IPS-18c (cell line): ENCODE results near the gene SVIL.
"Not testable (repeated sequence)": the region's sequence is repeated elsewhere in the genome, so short reads cannot be mapped to it uniquely, and the experiment has no call there.

Experiments used
- H3K4me3 ChIP-seq: 2 replicates; pipeline ENCODE4 v1.7.0; 2013; ENCODE audit warnings: low read depth, mild to moderate bottlenecking, low read length, moderate library complexity; ENCODE audit not compliant: insufficient read depth
- H3K9me3 ChIP-seq: one replicate; pipeline ENCODE4 v1.6.1; 2013; ENCODE audit warnings: mild to moderate bottlenecking, low read length, moderate library complexity; ENCODE audit not compliant: control insufficient read depth, insufficient read depth

The SVIL gene

DNA sequence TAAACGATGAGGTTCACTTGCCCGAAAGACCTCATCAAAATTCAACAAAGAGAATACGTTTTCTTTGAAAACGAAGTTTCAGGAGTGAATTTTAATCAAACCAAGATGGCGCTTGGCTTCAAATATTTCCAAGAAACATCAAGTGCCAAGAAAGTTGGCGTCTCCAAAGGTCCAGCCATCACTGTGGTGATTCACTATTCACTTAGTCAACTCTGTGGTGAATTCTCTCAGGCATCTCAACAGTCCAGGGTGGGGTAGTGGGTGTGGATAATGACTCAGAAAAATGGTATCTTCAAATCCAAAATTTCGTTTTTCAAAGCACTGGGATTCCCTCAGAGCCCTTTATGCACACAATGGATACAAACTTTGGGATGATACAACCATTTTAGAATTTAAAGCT is 133.1 kb downstream of the SVIL start:
- no peak overlapping the region for H3K4me3 ChIP-seq
- no peaks in the 10 kb centered on the region for H3K9me3 ChIP-seq

DNA sequence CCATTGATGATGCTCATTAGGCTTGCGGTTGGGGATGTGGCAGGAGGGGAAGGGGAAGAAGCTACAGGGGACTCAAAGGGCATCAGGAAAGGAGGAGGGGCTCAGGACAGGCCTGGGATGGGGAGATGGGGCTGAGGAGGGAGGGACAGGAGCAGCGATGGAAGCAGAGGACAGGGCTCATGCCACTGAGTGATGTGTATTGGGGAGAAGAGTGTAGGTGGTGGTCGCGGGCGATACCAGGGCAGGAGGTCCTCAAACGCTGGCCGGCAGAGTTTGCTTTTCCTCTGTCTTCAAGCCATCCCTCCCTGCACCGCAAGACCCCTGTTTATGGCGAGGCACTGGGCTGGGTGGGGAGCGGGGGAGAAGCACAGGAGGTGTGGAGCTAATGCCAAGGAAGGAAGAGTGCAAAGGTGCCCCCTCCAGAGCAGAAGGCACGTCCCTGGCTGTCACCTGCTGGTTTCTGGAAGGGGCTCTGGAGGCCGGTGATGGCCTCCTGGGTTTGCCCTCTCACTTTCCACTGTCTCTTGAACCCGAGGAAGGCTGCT is 134.7 kb downstream of the SVIL start:
- Histone ChIP-seq H3K9me3 (no peaks in the 10 kb centered on the region), H3K4me3 (no peak overlapping the region)

DNA sequence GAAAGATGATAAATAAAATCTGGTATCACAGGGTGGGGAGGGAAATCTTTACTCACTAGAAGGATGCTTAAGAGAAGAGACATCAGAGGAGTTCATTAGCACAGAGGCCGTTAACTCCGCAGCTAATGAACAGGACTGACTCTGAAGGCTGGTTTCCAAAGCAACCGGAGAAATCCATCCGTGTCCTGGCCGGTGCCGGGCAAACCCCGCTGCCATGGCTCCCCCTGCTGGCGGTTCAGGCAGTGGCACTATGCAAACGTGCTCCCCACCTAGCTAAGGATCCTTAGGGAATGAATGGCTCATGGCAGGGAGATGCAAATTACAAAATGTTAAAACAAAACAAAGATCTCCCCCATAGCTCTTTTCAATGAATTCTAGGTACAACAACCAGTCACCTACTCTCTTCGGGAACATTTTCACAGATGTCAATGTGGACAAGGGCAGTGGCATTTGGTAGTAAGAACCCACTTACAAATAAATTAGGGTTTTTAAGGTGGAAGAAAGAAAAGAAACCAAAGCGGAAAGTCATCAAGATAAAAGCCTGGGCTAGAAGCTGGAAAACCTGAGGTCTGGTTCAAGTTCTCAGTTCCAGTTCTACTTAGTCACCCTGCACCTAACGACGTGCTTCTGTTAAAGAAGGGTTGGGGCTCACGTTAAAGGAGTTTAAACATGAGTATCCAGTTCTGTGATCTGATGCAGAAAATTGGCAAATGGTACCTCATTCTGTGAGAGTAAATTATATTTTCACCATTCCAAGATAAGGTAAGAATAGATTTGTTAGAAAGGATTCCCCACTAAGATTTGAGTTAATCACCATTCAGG is 138.2 kb downstream of the SVIL start:
- H3K9me3 ChIP-seq = no peaks in the 10 kb centered on the region

DNA sequence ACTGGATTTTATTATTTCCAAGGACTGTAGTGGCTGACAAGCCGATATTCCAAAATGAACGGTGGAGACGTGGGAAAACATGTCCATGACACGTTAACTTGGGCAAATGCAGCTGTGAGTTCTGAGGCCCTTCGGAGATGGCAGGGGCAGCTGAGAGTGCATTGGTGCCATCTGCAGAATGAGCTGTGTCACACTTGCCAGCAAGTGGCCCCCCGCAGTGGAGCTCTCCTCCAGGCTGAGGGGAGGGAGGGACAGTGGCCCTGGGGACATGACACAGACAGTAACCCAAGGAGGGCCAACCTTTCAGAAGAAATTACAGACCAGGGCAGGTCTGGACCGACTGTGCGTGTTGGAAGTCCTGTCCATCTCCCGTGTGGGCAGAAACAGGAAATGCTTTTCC is 139.4 kb downstream of the SVIL start:
- H3K9me3 ChIP-seq = no peaks in the 10 kb centered on the region
- H3K4me3 ChIP-seq = no peak overlapping the region

More for the DNA sequence above, 138.2 kb downstream of the SVIL start:
- H3K4me3 ChIP-seq = no peak overlapping the region

DNA sequence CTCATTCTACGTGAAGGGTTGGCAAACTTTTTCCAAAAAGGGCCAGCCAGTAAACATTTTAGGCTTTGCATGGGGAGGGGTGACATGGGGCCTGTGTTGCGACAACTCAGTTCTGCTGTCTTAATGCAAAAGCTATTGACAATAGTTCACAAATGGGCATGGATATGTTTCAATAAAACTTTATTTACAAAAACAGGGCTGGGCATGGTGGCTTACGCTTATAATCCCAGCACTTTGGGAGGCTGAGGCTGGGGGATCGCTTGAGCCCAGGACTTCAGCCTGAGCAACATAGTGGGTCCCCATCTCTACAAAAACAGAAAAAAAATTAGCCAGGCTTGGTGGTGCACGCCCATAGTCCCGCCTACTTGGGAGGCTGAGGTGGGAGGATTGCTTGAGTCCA is 141.1 kb downstream of the SVIL start:
- no peaks in the 10 kb centered on the region for H3K9me3 ChIP-seq
- H3K4me3 ChIP-seq = no peak overlapping the region

DNA sequence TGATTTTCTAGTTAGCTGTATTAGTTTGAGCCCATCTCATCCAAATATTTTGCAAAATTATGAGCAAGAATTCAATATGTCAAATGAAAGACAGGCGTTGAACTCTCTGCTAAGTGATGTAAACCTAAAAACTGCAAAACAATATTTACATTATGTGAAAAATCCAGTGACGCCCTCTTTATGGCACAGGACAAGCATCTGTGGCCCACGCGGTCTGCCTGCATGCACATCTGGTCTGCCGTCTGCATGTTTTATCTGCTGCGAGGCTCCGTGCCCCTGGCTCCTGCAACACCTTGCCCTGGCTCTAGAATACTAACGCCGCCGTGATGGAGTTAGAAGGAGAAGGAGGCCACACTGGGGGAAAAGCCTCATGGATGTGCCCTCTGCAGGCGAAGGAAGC is 142.0 kb downstream of the SVIL start:
- Histone ChIP-seq H3K4me3 (no peak overlapping the region), H3K9me3 (no peaks in the 10 kb centered on the region)

DNA sequence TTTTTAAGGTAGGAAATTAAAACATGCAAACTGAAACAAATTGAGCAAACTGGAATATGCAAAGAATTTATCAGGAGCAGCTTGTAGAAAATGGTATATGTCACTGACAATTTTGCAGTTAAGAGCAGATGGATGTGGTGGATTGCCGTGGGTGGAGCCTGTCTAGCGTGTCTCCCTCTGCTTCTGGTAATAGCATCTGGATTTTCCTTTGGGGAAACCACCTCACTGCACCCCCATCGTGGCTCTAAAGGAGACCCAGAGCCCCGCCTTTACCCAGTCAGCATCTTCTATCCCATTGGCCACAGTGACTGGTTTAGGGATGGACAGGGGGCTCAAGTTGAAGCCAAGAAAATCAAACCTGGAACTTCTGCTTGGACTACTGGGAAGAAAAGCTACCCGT is 142.9 kb downstream of the SVIL start:
- Histone ChIP-seq H3K9me3 (no peaks in the 10 kb centered on the region), H3K4me3 (no peak overlapping the region)

DNA sequence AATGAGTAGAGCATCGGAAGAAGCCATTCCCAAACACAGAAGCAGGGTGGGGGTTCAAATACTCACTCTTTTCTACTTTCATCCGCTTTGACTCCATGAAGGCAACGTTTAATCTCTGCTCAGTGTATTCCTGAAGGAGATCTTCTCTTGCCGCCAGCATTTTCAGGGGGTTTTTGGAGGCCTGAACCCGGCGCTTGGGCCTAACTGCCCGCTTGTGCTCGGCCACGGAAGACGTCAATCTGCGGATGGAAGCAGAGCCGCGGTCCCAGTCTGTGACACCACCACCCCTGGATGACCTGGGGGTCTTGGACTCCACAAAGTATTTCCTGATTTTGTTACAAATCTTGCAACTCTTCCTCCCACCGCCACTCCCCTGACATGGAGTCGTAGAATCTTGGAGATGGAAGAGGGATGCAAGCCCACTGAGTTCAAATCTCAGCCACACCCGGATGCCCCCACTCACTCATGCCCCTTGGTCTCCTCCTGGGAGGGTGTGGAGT is 143.9 kb downstream of the SVIL start:
- H3K4me3 ChIP-seq, H3K9me3 ChIP-seq: not testable (repeated sequence)

DNA sequence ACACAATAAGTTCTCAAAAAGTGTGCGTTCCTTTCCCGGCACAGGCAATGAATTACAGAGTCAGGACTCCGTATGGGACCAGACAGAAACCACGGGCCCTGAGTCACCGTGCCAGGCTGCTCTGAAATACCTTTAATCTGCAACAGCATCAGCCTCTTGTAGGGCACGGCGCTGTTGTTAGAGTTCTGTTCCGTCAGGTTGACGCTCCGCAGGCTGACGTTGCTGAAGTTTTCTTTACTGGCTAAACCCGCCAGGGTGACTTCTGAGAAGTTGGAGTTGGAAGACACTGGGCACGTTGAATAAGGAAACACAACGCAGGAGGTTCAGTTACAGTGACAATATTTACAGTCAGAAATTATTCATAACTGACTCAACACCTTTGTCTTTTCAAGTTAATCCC is 146.3 kb downstream of the SVIL start:
- not testable (repeated sequence) for H3K4me3 ChIP-seq, H3K9me3 ChIP-seq

DNA sequence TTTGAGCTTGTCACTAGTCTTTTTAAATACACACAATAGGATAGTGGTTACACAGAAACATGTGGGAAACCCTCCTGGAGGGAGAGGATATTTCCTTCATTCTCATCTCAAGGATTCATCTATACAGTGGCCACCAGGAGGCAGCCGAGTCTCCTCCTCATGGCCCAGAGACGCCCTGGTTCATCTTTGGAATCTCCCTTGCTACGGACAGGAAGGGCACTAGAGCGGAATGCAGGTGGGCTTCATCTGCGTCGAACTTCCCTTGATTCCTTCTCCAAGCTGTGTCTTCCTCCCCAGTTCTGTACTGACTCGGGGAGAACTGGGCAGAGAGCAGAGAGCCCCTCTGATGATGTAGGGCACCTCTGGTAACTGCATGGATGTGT is 146.9 kb downstream of the SVIL start:
- H3K9me3 ChIP-seq, H3K4me3 ChIP-seq: not testable (repeated sequence)

DNA sequence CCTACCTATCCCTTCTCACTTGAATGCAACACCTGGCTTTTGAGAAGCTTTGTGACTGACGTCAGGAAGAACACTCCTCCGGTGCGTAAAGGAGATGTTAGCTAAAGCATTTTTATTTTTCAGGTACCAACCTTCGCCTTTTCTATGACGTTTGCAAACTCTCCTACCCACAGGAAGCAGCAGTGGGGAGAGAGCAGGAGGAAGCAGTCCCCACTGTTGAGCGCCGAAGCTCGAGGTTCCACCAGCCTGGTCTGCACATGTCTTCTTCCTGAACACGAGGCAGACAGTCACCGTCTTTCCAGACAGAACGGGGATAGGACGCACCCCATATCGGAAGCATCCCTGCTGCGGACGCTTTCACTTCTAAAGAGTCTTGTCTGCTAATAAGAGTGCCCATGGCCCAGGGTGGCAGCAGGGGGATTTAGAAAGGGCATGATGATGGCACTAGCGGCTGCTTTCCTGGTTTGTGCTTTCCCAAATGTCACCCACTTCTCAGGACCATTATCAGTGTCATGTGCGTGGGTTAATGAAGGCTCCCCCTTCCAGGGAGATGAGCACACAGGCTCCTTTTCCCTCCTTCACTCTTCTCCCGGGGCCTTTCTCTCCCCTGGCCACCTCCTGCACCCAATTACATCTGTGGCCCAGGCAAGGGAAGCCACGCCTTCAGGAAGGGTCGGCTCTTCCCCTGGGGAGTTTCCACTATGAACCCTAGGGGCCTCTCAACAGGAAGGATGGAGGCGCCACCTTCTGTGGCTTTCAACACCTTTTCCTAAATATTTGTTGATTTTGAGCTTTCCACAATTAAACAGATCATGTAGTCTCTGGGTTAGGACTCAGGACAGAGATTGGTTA is 147.5 kb downstream of the SVIL start:
- not testable (repeated sequence) for H3K9me3 ChIP-seq, H3K4me3 ChIP-seq

DNA sequence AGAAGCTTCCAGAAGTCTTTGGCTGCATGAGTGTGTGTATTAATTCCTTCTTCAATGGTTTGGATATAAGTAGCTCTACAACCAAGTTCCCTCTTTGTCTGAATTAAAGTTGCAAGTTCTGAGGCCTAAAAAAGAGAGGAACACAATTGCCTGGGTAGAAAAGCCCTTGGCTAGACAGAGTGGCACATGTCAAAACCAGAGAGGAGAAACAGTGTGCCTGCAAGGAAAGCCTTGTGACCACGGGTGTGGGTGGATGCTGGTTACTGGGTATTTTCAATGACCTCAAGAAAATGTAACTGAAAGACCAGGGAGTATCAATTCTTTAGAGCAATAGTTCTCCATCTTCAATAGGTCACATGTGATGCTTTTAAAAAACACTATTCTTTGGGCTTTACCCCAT is 148.3 kb downstream of the SVIL start:
- no peak overlapping the region for H3K4me3 ChIP-seq

DNA sequence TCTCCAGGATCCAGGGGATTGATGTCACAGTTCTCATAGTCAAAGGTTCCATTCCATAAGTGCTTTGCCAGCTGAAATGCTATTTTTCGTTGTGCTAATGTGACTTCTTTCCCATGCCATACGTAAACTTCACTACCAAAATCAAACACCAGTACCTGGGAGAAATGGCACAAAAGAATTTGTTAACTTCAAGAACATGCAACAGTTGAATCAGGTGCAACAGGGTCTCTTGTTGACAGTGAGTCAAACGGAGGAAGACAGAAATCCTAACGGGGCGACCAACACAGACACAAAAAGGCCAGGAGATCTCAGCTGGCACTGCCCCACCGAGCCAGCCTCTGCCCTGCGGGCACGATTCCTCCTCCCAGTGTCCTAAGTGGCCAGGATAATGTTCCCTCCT is 150.1 kb downstream of the SVIL start:
- H3K4me3 ChIP-seq, H3K9me3 ChIP-seq: not testable (repeated sequence)

More for the DNA sequence above, 148.3 kb downstream of the SVIL start:
- H3K9me3 ChIP-seq = no peaks in the 10 kb centered on the region

DNA sequence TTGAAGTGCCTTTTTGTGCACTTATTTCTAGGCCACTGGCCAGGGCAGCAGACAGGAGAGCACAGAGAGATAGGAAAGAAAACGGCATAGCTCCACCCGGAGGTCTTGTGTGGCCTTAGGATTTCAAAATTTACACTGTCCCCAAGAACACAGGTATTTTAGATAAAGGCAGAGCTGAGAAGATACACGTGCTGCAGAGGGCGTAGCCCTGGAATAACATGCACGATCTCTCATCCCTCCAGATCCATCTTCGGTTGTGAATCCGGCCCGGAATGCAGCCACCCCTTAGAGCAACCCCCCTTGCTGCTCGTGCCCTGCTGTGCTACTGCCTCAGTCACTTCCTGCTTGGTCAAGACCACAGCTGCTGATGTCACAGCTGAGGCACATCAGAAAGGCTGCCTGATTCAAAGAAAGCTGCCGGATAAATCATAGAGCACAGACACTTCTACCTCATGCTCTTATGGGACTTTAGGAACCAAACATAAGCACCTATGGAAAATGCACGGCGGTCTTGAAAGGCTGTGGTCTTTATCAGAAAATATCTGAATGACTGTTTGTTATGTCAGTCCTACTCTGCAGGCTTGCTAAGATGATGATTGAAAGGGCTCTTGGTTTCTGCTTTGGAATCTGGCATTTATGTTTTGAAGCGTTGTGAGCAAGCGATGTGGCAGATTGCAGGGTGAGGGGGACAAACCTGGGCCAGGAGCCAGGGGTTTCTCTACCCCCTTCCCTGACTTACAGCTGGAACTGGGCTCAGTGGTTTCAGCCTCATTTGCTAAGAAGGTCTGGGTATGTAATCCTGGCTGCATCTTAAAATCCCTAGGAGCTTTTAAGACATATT is 152.0 kb downstream of the SVIL start:
- Histone ChIP-seq H3K4me3 (no peak overlapping the region; the same call in 1 of the 2 replicates), H3K9me3 (no peaks in the 10 kb centered on the region)

DNA sequence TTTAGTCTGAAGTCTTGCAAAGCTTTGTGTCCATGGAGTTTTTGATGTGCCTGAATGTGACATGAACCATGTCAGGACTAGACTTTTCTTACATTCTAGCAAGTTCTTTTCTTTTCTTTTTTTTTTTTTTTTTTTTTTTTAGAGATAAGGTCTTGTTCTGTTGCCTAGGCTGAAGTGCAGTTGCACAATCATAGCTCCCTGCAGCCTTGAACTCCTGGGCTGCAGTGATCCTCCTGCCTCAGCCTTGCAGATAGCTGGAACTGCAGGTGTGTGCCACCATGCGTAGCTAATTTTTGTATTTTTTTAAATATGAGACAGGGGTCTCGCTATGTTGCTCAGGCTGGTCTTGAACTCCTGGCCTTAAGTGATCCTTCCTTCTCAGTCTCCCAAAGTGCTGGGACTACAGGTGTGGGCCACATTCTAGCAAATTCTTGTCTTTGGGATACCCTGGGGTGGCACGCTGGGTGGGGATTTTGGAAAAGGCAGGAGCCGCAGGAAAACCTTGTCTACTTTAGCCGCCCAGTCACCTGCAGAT is 152.8 kb downstream of the SVIL start:
- H3K4me3 ChIP-seq = no peak overlapping the region

DNA sequence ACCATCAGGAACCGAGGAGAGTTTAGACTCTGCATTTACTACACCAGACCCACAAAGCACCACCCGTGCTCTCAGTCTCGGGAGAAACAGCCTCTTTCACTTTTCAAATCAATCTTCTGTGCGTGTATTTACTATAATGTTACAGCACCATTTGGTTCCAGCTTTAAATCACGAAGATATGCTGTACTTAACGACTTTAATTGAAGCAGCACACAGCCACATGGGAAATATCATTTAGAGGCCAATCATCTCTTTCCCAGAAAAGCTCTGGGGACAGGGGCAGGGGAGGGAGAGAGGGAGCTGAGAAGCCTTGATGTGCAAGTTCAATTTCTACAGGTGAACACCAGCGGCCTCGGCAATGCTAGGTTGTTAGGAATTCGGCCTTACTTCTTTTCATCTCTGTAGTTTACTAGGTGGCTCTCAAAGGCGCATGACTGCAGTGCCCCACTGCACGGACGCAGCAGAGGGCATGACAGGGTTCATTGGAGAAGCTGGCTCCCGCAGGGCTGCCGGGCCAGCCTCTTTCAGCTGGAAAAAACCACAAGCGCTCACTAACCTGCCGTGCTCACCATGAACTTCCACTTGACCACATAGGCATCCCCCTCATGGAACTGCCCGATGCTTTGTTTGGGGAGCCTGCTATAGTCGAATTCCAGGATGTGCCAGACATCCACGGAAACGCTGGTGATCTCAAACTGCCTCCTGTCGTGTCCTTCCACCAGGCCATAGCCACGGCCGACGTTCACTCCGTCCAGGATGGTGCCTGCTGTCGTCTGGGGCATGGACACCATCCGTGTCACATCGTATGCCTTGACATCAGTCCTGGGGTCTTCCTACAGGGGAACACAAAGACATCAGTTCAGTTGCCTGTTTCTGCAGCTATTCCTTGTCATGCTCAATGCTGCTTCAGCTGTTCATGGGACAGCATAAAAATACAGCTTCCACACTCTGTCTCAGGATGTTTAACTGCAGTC is 154.5 kb downstream of the SVIL start:
- Histone ChIP-seq H3K4me3 (no peak overlapping the region), H3K9me3 (no peaks in the 10 kb centered on the region)

More for the DNA sequence above, 152.8 kb downstream of the SVIL start:
- no peaks in the 10 kb centered on the region for H3K9me3 ChIP-seq
